ENCODE measurements around the gene RANBP9. TPM values are rescaled to one million over a fixed set of nuclear protein-coding genes. Genes with fewer than 3 reads are reported as not detected.

The RANBP9 gene
- total RNA-seq, 1 donor from 2014 or later = 64.7 TPM

DNA sequence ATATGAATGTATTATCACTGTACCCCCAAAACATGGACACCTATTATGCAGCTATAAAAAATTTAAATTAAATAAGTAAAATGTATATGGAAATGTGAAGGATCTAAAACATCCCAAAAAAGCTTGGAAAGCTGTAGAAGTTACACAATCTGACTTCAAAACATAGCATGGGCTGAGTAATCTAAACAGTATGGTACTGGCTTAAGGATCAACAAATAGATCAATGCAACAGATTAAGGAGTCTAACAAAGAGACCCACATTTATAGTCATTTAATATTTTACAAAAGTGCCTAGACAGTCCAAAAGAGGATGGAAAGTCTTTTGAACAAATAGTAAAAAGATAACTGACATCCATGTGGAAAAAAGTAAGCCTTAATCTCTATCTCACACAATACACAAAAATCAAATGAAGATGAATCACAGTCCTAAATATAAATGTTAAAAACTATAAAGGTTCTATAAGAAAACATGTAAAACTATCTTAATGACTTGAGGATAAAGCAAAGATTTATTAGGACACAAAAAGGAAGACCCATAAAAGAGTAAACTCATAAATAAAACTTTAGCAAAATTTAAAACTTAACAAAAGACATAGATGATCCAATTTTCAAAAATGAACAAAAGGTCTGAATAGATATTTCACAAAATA lies 46.8 kb downstream of the RANBP9 start:
- no peak overlapping the region for H3K27ac Mint-ChIP-seq (ENCODE audit: unreplicated experiment)
- no peak for DNase-seq (ENCODE audit: low spot score)
- H3K36me3 Mint-ChIP-seq (ENCODE audit: low read depth, unreplicated experiment) = no peaks in the 10 kb centered on the region
- H3K4me3 Mint-ChIP-seq (ENCODE audit: unreplicated experiment) = no peak overlapping the region
- no peaks in the 10 kb centered on the region for H3K9me3 Mint-ChIP-seq (ENCODE audit: unreplicated experiment)
- no peak for TF ChIP-seq CTCF (IDR thresholded peaks at IDR 0.05; ENCODE audit: unreplicated experiment)
- peaks cover 3% of the 10 kb centered on the region for H3K27me3 Mint-ChIP-seq (ENCODE audit: unreplicated experiment)
- H3K4me1 Mint-ChIP-seq (ENCODE audit: unreplicated experiment) = peaks cover 51% of the 10 kb centered on the region

DNA sequence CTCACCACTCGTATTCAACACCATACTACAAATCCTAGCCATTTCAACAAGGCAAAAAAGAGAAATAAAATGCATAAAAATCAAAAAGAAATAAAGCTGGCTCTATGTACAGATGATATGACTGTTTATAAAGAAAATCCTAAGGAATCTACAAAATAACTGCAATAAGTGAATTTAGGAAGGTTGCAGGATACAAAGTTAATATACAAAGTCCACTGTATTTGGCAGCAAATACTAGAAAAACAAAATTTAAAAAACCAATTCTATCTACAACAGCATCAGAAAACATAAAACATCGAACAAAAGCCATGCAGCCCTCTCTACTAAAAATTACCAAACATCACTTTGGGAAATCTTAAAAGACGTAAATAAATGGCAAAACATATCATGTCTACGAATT lies 47.6 kb downstream of the RANBP9 start:
- H3K4me1 Mint-ChIP-seq (ENCODE audit: unreplicated experiment) = peaks cover 48% of the 10 kb centered on the region
- peaks cover 3% of the 10 kb centered on the region for H3K27me3 Mint-ChIP-seq (ENCODE audit: unreplicated experiment)
- no peak for TF ChIP-seq CTCF (IDR thresholded peaks at IDR 0.05; ENCODE audit: unreplicated experiment)
- no peaks in the 10 kb centered on the region for H3K9me3 Mint-ChIP-seq (ENCODE audit: unreplicated experiment)
- DNase-seq (ENCODE audit: low spot score) = no peak
- H3K27ac Mint-ChIP-seq (ENCODE audit: unreplicated experiment) = peak overlapping the region; percentile 38
- no peak overlapping the region for H3K4me3 Mint-ChIP-seq (ENCODE audit: unreplicated experiment)
- no peaks in the 10 kb centered on the region for H3K36me3 Mint-ChIP-seq (ENCODE audit: low read depth, unreplicated experiment)

DNA sequence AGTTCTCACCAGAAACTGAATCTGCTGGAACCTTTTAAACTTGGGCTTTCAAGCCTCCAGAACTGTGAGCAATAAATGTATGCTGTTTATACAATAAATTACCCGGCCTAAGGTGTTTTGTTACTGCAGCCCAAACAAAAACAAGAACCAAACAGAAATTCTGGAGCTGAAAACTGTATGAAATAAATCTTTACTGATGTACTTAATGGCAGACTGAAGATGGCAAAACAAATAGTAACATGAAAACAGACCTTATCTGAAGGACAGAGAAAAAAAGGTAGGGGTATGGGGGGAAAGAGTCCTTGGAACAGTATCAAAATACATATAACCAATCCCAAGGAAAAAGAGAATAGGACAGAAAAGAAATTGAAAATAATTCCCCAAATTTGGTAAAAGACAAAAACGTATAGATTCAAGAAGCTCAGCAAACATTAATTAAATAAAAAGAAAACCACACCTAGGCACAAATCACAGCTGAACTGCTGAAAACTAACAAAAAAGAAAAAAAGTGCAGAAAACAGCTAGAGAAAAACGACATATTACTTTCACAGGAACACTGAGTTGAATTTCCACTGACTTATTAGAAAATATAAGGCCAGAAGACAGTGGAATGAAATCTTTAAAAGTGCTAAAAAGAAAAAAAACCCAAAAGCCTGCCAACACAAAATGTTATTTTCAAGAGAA lies 48.8 kb downstream of the RANBP9 start:
- Mint-ChIP-seq H3K4me1 (ENCODE audit: unreplicated experiment) (peaks cover 42% of the 10 kb centered on the region), H3K36me3 (ENCODE audit: low read depth, unreplicated experiment) (no peaks in the 10 kb centered on the region), H3K27ac (ENCODE audit: unreplicated experiment) (peak overlapping the region; percentile 4), H3K9me3 (ENCODE audit: unreplicated experiment) (no peaks in the 10 kb centered on the region), H3K4me3 (ENCODE audit: unreplicated experiment) (no peak overlapping the region), H3K27me3 (ENCODE audit: unreplicated experiment) (peaks cover 3% of the 10 kb centered on the region)
- no peak for TF ChIP-seq CTCF (IDR thresholded peaks at IDR 0.05; ENCODE audit: unreplicated experiment)
- no peak for DNase-seq (ENCODE audit: low spot score)

- TF ChIP-seq CTCF (IDR thresholded peaks at IDR 0.05; ENCODE audit: unreplicated experiment) = no peak
- H3K4me1 Mint-ChIP-seq (ENCODE audit: unreplicated experiment) = peaks cover 42% of the 10 kb centered on the region
- peaks cover 3% of the 10 kb centered on the region for H3K27me3 Mint-ChIP-seq (ENCODE audit: unreplicated experiment)
- DNase-seq (ENCODE audit: low spot score) = no peak
- H3K4me3 Mint-ChIP-seq (ENCODE audit: unreplicated experiment) = no peak overlapping the region
- peak overlapping the region; percentile 34 for H3K27ac Mint-ChIP-seq (ENCODE audit: unreplicated experiment)
- H3K36me3 Mint-ChIP-seq (ENCODE audit: low read depth, unreplicated experiment) = no peaks in the 10 kb centered on the region
- no peaks in the 10 kb centered on the region for H3K9me3 Mint-ChIP-seq (ENCODE audit: unreplicated experiment)
These were observed 50.0 kb downstream of the RANBP9 start for GRCh38 chr6:13661647-13662046.

DNA sequence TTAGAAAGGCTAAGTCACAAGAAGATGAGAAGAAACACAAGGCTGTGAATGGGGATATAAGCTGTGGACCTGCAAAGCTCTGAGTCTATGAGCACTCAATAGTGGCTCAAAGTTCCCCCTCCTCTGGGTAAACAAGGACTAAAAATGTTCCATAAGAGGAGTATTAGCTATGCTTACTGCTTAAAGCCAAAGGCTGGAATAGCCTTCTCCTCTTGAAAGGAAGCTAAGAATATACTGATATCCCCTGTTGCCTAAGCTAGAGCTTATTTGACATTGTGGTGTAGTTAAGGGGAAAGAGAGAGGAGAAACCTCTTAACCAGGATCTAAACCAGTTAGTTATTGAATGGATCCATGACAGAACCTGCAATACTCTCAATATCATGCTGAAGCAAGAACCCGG lies 50.7 kb downstream of the RANBP9 start:
- TF ChIP-seq CTCF (IDR thresholded peaks at IDR 0.05; ENCODE audit: unreplicated experiment) = no peak
- Mint-ChIP-seq H3K4me1 (ENCODE audit: unreplicated experiment) (peaks cover 41% of the 10 kb centered on the region), H3K36me3 (ENCODE audit: low read depth, unreplicated experiment) (no peaks in the 10 kb centered on the region), H3K9me3 (ENCODE audit: unreplicated experiment) (no peaks in the 10 kb centered on the region), H3K4me3 (ENCODE audit: unreplicated experiment) (no peak overlapping the region), H3K27me3 (ENCODE audit: unreplicated experiment) (peaks cover 3% of the 10 kb centered on the region), H3K27ac (ENCODE audit: unreplicated experiment) (no peak overlapping the region)
- DNase-seq (ENCODE audit: low spot score) = no peak

Measured in endothelial cell (in vitro differentiated cells).